Activated CD8-positive, alpha-beta memory T cell treated with anti-CD3 and anti-CD28 coated beads, Interleukin-2, amount 50 U/mL, for 4 hours (primary cell): ENCODE results near the gene TBX18.

Experiments
- DNase-seq: peaks from one replicate; pipeline ENCODE4 v3.0.0-alpha.2; 2020

The TBX18 gene

DNA sequence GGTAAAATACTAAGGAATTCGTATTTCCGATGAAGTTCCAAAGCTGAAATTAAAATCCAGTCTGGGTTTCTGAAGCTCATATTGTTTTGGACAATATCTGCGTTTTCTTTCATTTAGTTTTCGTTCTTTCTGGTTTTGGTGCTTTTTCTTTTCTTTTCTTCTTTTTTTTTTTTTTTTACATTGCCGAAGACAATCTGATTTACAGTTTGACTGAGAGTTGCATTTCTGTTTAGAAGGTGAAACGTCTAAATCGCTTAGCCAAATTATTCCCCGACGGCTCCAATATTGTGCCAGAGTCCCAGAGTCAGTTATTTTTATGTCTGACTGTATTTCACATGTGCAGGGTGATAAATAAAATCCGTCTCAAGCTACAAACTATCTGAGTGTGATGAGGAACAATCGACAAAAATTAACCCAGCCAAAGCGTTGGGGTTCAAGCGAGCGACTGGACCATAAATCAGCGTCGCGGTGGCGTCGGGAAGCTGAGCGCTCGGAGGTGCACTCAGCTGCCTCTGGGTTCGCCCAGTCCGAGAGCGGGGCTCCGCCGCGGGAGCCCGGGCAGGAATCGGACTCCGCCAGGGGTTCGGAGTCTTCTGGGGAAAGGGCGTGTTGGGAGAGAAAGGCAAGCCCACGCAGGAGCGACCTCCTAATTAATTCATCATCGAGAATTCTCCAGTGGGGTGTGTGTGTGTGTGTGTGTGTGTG is 8.2 kb upstream of the TBX18 start:
- DNase-seq, result no peak

DNA sequence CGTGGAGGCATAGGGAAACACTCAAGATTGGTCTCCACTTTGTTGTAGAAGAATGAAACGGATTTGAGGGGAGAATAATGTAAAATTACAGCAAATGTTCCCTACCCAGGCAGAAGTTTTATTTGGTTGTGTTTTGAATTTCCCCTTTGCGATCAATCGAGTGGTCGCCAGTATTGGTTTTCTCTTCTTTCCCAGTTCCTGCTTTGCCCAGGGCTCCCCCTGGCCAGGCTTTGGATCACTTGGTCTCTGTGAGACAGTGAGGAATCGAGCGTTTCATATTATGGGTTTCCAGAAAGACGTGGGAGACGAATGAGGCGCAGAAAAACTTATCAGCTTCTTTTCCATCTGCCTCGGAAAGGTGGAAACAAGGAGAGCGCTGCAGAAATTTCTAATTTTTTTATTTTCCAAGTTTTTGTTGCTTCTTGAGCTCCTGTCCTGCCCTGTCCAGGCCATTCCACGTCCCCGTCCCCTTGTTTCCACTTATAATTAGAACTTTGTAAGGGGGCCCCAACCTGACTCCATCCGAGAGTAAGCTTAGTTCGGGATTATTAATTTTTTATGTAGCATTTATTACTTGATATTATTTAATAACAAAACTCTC is 7.5 kb upstream of the TBX18 start:
- no peak for DNase-seq

DNA sequence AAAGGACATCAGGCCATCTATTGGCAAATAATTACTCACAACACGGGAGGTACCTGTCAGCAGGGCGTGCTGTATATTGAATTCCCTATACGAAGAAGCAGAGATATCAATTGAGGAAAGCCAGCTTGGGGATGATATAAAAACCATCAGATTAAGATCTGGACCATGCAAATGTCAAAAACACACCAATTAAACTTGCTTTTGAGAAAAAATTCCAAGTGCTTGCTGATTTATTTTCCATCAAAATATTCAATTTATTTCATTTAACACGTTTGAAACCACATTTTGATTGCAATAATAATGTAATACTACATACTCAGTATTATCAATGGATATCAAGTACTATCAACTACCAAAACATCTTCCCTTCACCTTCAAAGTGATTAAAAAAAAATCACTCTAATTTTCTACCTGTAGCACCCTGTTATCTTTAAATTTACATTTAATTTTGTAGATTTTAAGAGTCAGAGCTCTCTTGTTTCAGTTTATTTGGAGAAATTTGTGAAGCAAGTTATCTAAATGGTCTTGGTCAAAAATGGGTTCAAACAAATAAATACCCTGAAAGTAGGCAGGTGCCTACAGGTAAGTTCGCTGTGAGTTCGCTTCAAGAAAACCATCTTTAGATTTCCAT is 6.8 kb upstream of the TBX18 start:
- DNase-seq, result no peak

DNA sequence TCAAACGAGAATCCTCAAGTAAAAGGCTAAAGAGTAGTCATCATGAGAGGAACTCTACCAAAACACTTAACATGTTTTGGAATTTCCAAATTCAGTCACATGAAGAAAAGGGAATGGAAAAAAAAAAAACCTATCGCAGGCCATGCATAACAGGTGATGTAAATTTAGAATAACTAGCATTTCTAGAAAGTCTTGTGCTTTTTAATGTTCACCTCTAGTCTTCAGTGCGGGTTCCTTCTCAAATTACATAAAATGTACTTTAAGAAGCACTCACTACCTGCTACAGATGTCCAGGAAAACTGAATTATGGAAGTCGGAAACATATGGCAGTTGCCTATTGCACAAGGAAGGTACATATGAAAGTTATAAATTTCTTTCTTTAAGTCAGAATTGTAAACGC is 6.1 kb upstream of the TBX18 start:
- DNase-seq, result no peak

DNA sequence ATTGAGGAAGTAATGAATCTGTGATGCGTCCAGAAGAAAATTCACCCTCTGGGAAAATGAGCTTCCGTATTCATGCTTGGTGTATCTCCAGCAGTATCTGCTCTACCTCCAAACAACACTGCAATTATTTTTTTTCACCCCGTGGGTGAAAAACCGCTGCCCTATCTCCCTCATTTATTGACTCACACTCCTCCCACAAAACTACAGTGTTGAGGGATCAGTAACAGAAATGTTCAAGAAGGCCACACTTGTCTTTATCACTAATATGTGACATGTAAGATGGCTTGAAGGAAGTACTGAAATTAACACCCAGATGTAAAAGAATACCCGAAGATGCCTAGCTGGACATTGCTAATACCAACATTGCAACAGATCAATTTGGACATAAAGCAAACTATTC is 4.9 kb upstream of the TBX18 start:
- DNase-seq, result no peak

DNA sequence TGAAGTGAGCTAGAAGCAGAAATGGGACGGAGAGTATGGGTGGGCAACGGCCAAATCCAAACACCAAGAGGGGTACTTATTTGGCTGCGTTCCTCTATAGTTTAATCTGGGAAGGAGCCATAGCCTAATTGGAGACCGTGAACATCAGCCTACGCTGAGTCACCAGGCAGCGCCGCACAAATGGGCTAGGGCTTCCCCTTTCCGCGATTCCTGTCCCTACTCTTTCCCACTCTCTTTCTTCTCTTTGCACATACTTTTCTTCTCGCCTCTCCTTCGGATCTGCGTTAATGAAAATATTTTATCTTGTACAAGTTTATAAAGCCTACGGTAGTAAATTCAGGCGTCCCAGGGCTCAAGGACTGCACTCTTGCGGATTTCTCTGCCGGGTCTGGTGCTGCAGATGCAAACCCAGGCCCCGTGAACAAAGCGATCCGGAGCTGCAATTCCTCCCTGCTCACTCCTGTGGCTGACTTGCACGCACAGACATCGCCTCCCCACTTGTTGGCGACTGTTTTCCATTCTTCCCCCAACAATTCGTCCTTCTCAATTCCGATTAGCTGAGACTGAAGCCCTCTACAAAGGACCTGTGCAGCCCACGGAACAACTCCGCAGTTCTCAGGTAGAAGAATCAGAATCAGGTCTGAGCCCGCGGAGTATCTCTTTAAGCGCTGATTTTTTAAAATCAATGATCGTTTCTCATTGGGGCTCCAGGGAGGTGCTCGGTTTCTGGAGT is 4.2 kb upstream of the TBX18 start:
- DNase-seq, result no peak

DNA sequence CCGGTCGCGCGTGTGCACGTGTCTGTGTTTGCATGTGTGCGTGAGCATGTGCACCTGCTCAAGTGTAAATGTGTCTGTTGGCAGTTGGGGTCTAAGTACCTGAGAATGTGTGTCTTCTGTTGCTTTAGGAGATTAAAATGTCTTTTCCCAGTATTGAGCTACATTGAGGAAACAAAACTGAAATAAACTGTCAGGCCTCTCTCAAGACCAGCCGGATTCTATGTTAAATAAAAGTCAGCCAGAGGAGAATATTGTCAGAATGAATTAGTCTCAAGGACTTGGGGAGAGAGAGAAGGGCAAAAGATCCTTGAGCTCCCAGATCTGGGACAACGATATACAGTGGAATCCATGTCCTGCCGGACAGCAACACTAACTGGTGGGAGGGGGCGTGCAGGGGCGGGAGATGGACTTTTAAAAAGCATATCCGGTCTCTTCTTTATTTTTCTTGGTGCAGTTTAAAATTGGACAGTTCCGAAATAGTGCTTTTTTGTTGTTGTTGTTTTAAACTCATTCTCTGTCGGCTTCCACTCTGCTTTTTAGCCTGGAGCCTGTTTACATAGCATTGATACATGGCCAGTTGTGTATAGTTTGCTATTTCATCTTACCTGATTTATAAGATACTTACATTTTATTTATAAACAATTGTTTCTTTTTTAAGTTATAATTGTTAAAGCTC is 3.3 kb upstream of the TBX18 start:
- DNase-seq, result no peak

DNA sequence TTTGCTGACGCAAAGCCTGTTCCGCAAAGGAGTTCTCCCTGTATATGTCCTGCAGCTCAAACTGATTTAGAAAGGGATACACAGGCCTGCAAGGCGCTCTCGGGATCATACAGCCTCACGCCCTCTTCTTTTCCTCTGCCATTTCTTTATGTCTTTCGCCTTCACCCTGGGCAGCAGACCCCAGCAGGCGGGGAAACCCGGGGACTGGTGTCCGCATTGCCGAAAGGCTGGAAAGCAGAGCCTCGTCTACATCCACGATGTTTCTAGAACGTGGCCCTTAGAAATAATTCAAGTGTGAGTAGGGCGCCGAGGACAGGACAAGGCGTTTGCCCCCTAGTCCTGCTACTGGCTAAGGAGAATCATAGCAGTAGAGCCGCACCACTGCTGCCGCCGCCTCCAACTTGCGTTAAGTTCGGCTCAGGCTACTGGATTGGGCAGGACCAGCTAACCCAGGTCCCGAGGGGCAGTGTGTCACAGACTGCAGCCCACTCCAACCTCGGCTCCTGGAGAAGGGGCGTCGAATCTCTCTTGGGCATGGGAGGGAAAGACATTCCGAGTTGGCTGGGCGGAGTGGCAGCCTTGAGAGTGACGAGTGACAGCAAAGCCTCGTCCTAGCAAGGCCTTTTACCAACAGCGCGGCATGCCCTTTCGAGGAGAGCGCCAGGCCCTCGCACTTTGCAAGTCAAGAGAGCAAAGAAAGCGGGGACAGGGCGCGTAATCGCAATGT is 2.6 kb upstream of the TBX18 start:
- DNase-seq, result no peak

DNA sequence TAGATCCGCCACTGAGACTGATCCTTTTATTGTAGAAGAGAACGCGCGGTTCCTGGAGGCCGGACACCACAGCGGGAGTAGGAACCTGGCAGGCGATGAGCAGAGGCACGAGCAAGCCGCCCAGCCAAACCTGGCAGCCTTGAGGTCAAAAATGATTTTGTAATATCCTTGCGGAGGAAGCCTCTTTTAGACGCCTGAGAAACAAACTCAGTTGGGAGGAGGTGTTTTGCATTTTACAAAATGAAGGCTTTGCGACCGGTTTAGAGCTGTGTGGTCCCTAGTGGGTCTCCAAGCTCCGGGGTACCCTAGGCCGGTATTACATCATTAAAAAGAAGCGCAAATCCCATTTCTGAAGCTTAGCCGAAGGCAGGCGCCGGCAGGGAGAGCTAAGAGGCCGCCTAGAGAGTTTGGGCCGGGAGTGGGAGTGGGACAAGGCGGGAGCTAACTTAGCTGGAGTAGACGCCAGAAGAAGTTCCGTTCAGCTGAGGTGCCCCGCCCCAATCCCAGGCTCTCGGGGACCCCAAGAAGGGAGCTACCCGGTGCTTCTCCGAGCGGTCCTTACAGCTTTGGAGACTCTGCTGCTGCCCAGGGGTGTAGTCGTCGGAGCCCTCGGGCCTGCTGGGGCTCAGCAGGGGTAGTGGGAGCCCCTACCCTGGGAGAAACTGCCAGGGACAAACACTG is 1.9 kb upstream of the TBX18 start:
- no peak for DNase-seq

DNA sequence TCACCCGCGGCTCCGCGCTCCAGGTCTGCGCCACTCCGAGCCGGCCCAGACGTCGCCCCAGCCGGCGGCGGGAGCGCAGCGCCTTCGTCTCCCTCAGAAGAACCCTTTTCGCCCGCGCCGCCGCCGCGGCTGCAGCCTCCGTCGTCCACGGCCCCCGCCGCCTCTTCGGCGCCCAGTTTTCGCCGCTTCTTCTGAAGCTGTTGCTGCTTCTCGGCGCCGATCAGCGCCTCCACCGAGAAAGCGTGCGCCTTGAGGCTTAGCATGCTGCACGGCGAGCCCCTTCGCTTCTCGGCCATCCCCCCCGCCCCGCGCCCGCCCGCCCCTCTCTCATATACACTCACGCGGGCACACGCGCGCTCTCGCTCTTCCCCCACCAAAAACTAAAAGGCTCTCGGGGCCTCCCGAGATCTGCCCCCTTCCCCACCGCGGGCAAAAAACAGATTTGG is 489 bp downstream of the TBX18 start:
- no peak for DNase-seq

DNA sequence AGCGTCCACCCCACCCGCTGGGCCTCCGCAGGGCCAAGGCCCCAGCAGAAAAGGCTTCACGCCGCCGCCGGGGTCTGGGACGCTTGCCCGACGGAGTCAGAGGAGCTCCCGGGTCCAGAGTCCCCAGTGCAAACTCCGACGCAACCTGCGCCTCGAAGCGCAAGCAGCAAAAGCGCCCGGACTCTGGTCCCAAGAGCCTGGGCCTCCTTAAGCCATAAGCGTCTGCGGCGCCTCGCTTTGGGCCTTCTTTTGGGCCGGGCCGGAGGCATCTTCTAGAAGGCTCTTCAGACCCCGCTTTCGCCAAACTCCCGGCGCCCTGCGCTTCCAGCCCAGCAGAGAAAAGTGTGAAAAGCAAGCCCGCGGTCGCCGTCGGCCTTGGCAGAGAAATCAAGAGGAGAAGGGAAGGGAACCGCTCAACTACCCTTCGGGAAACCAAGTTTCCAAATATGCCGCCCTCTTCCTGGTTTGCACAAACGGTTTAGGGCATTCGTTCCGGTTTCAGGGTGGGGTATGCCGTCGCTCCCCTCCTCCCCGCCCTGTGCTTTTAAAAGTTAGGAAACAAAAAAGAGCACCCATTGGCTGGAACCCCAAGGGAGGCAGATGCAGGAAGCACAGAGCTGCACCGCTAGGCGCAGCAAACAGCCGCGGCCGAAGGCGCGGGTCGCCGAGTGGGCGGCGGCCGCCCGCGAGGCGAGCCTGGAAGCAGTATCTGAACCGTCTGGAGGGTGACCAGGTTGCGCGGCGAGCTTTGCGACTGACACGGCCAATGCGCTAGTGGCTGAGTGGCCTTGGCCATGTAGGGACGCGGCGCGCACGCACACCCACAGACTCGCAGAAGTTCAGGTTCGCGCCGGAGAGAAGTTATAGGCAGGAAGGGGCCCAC is 1.2 kb downstream of the TBX18 start:
- no peak for DNase-seq

DNA sequence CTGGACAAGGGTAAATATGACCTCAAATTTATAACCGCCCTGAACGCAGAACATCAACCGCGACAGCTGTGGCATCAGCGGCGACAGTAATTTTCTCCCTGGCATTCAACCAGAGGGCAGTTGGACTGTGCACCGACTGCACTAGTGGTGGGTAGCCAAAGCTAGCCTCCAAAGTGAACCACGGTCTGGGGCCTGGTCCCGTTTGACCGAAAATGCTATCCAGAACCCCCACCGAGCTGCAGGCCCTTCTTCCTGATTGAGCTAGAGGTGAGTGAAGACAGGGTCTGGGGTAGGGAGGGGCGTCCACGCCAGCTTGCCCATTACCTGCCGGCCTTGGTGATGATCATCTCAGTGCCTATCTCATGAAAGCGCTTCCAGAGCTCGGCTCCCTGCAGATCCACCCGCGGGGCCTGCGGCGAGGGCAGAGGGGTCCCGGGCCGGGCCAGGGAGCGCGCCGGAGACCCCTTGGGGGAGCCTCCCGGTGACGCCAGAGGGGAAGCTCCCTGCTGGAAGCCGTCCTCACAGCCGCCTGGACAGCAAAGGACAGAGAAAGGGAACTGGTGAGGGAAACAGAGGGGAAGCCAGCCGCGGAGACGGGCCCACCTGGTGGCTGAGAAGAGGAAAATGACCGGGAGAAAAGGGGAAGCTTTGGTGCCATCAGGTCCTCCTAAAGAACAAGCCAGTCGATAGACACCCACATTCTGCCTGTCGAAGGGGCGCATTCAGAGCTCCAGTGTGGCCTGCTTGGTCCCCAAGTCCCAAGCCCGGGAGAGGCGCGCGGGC is 2.0 kb downstream of the TBX18 start:
- no peak for DNase-seq

DNA sequence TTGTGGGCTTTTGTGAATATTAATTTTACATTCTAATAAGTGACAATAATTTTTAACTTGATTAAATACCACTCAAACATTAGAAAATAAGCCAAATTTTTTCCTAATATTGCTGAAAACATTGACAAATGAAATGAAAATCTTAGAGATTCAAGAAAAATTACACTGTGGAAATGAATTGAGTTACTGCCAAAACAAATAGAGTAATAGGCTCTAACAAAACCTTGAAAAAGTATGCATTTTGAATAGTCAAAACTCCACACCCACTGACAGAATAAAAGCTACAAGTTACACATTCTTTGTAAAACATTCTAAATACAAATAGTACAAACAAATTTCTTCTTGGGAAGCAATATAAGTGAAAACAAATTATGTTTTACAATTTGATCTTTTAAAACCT is 5.9 kb downstream of the TBX18 start:
- DNase-seq, result no peak

DNA sequence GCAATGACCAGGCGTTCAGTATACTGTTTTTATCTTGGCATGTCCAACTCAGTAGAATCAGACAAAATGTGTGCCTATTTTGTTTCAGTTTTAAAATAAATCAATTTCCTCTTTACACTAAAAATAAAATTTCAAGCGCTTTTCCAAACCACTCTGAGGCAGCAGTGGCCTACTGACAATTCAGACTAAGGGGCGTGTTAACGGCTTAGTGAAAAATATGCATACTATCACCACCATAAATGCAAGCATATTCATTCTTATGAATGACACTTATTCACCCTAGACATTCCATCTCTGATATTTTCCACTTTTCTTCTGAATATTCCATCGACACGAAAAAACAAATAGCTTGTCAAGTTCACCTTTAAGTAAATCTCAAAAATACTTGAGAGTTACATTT is 7.5 kb downstream of the TBX18 start:
- no peak for DNase-seq

DNA sequence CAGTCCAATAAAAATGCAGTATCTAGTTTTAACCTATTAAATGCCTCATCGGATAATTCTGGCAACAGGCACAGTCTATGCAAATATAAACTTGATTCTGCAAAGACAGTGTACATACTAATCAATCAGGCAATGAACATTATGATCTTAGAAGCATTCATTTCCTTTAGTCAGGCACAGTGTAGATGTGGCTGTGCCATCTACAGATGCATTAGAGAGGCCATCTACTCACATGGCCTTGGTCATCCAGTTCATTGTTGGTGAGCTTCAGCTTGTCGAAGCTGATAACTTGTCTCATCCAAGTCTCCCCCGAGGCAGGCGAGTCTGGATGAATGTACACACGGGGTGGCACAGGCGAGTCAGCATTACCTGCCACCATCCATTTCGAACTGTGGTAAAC is 7.9 kb downstream of the TBX18 start:
- no peak for DNase-seq

DNA sequence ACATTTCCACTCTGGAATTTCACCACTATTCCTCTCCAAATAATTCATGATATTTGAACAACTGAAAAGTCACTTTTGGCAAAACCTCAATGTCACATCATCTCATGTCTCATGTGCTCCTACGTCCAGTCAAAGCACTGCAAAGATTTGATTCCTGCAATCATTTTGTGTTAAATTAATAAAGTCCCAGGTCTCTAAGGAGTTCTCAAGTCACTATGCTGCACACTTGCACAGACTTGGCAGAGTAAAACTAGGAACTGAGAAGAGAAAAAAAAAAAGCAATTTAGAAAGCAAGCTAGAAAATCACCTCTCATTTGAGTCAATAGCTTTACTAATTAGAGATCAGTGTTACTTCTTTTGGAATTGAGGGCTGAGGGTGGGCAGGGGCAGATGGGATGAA is 11.2 kb downstream of the TBX18 start:
- no peak for DNase-seq

DNA sequence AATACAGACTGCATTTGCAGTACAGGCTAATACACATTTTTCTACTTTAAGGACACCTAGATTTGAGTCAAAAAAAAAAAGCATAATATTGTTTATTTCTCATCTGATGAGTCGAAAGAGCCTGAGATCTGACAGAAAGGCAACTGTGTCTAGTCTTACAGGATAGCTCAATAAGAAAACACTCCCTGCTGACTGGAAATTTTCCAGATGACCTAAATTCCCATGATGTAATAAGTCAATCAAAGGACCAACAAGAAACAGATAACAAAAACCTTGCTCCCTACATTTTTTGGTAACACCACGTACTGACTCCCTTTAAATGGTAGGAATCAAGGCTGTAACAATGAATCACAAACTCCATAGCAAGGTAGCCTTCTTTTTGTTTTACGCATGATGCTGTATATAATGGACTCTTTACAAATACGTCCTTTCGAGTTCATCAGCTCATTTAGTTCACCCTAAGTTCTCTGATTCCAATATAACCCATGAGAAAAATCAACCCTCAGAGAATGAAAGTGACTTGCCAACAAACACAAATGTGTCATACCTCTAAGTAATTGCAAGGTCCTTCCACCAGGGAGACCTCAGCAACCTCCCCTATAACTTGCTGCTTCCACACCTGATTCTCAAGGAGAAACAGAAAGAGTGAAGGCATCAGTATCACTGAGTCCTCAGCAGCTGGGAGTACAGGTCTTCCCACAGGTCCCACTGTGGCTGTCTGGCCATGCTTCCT is 12.1 kb downstream of the TBX18 start:
- DNase-seq, result no peak

DNA sequence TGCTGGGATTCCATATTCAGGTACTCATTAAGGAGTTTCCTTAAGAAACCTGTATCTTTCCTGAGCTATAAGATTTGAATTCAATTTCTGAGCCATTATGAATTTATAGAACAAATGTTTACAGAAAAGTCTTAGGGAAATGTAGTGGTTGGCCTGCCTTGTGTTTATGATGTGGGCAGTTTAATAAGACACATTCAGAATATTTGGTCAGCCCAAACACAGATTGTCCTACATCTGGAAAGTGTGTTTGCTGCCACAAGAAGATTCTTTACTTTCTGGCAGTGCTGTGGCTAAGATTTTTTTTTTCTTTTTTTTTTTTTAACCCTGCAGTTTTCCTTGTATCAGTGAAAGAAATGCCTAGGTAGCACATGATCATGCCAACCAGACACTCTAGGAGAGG is 15.2 kb downstream of the TBX18 start:
- no peak for DNase-seq

DNA sequence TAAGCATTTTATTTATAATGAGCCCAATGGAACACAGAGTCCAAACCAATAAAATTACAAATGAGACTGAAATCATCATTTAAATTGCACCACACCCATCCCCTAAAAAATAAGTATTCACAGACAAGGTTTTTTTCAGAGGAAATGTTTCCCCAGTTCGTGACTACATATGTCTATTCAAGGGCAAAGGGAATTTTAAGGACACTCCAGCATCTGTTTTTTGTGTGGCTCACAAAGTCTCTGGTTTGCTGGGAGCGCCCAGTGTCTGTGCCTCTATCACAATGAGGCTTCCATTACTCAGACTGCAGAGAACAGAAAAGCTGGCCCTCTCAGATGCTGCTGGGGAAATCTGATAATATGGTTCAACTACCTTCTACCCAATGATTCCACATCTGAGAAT is 16.0 kb downstream of the TBX18 start:
- no peak for DNase-seq
